Fibroblast of lung (primary cell): ENCODE results near the gene APOD.

Experiments used
- EZH2 ChIP-seq: IDR thresholded peaks from 2 replicates; pipeline ENCODE4 v1.5.1; 2012; ENCODE audit warnings: low read length, control low read depth, mild to moderate bottlenecking; ENCODE audit errors: missing control alignments
- TF ChIP-seq, protein P1 (sequence below), 2 donors: IDR thresholded peaks in 1 of 2; conservative IDR thresholded peaks in 1 of 2; 1 replicate in 1 of 2; 2 replicates in 1 of 2; pipeline ENCODE4 v1.5.1; 2011 to 2012; ENCODE audit warnings: low read length in 2 of 2, control low read depth in 1 of 2, inconsistent platforms in 1 of 2, low read depth in 1 of 2, mild to moderate bottlenecking in 1 of 2

DNA sequence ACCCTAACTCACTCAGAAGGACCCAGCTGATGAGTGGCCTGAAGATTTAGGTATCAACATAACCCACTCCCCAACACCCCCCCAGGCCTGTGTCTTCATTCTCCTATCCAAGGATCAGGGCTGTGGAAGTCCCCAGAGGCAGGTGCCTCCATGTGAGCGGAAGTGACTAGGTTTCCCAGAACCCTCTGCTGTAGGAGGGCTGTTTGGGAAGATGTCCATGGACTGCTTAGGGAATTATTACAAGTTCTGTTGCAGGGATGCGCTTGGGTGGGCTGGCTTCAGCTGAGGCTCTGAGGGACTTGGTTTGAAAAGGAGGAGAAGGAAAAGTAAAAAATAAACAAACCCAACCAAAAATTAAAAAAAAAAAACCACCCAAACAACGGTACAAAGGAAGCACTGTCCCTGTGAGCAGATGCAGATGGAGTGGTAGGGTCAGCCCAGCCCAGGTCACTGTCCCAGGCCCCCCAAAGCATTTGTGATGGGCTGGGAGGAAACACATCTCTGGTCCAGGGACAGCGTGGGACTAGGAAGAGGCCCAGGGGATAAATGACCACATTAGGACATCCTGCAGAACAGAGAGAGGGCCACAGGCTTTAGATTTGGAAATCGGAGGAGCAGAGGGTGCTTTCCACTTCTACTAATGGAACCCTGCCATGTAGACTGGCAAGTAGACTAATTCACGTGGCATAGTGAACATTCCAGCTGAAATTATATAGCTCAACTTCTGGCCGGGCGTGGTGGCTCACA, 12.2 kb upstream of the APOD start:
- TF ChIP-seq, protein P1, sequence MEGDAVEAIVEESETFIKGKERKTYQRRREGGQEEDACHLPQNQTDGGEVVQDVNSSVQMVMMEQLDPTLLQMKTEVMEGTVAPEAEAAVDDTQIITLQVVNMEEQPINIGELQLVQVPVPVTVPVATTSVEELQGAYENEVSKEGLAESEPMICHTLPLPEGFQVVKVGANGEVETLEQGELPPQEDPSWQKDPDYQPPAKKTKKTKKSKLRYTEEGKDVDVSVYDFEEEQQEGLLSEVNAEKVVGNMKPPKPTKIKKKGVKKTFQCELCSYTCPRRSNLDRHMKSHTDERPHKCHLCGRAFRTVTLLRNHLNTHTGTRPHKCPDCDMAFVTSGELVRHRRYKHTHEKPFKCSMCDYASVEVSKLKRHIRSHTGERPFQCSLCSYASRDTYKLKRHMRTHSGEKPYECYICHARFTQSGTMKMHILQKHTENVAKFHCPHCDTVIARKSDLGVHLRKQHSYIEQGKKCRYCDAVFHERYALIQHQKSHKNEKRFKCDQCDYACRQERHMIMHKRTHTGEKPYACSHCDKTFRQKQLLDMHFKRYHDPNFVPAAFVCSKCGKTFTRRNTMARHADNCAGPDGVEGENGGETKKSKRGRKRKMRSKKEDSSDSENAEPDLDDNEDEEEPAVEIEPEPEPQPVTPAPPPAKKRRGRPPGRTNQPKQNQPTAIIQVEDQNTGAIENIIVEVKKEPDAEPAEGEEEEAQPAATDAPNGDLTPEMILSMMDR (conservative IDR thresholded peaks at IDR 0.05 in 1 of 2, IDR thresholded peaks at IDR 0.05 in 1 of 2; ENCODE audit: low read depth in 1 of 2, low read length in 2 of 2): no peak
- no peak for TF ChIP-seq EZH2
